Kidney epithelial cell (primary cell): Measurements from ENCODE around the gene MTIF2. TPM values are rescaled to one million over a fixed set of nuclear protein-coding genes. Genes with fewer than 3 reads are reported as not detected.
"Not testable (repeated sequence)": the region's sequence is repeated elsewhere in the genome, so short reads cannot be mapped to it uniquely, and the experiment has no call there.

Source experiments
- DNase-seq: peaks from one replicate; pipeline ENCODE4 v3.0.0-alpha.2; 2010; ENCODE audit warnings: low read depth
- H3K27me3 ChIP-seq: 2 replicates; pipeline ENCODE4 v1.6.0; 2011; ENCODE audit warnings: low read length; ENCODE audit not compliant: control insufficient read depth, insufficient read depth
- H3K36me3 ChIP-seq: 2 replicates; pipeline ENCODE4 v1.5.1; 2011; ENCODE audit warnings: low read length; ENCODE audit not compliant: control insufficient read depth, insufficient read depth
- H3K4me3 ChIP-seq: 2 replicates; pipeline ENCODE4 v1.5.1; 2011; ENCODE audit warnings: low read depth, mild to moderate bottlenecking, control low read depth, low read length
- total RNA-seq: library from RNA; depleted of rRNA; stranded (reverse); fragments of >200 nt; gene quantifications from 2 replicates; pipeline ENCODE4 v1.2.3, GENCODE V29; 2015
- TF ChIP-seq, protein P1 (sequence below): IDR thresholded peaks from 2 replicates; pipeline ENCODE4 v1.5.1; 2011; ENCODE audit warnings: mild to moderate bottlenecking, moderate library complexity, low read length, control low read depth, inconsistent platforms; ENCODE audit not compliant: insufficient read depth, poor library complexity, severe bottlenecking

The MTIF2 gene
- total RNA-seq, 1 donor from 2014 or later: 39.9 TPM

DNA sequence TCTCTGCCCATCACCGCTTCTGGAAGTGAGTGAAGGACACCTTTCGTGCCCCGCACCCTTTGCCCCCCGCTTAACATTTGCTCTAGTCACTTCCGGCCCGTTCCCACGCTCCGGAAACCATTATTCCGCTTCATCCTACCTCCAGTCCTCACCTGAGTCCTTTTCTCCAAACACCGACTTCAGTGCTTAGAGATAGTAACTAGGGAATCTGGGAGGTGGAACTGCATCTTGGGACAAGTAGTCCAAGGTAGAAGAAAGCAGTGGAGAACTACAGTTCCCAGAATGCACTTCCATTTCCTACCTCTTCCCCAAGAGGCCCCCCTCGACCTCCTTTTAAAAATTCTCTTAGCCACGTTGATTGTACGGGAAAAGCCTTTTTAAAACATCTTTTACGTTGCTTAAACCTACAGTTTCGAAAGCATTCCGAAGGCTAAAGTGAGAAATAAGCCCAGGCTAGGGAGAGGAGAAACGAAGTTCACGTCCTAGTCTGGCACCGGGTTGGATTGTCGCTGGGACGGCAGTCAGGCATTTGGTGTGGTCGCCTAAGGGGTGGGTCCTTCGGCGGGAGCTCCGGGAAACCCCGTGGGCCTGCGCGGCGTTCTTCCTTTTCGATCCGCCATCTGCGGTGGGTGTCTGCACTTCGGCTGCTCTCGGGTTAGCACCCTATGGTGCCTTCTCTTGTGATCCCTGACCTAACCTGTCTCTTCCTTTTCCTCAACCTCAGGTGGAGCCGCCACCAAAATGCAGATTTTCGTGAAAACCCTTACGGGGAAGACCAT is 36.8 kb downstream of the MTIF2 start, which contains the start of the genes CLHC1 and RPS27A:
CLHC1 (minus strand) TSS at position 210 of the 779 bp plus-strand sequence. CDS start 9,882 bp downstream, outside the sequence.
RPS27A (plus strand) TSS at position 605 of the 779 bp plus-strand sequence; CDS start at position 742, 137 bp downstream.
- peak within 1 kb of the TSS; percentile 77 for H3K4me3 ChIP-seq
- H3K36me3 ChIP-seq: peaks cover 1% of the 10 kb centered on the region
- no peaks in the 10 kb centered on the region for H3K27me3 ChIP-seq
- DNase-seq: peak; percentile 97
- TF ChIP-seq, protein P1, sequence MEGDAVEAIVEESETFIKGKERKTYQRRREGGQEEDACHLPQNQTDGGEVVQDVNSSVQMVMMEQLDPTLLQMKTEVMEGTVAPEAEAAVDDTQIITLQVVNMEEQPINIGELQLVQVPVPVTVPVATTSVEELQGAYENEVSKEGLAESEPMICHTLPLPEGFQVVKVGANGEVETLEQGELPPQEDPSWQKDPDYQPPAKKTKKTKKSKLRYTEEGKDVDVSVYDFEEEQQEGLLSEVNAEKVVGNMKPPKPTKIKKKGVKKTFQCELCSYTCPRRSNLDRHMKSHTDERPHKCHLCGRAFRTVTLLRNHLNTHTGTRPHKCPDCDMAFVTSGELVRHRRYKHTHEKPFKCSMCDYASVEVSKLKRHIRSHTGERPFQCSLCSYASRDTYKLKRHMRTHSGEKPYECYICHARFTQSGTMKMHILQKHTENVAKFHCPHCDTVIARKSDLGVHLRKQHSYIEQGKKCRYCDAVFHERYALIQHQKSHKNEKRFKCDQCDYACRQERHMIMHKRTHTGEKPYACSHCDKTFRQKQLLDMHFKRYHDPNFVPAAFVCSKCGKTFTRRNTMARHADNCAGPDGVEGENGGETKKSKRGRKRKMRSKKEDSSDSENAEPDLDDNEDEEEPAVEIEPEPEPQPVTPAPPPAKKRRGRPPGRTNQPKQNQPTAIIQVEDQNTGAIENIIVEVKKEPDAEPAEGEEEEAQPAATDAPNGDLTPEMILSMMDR: no peak

DNA sequence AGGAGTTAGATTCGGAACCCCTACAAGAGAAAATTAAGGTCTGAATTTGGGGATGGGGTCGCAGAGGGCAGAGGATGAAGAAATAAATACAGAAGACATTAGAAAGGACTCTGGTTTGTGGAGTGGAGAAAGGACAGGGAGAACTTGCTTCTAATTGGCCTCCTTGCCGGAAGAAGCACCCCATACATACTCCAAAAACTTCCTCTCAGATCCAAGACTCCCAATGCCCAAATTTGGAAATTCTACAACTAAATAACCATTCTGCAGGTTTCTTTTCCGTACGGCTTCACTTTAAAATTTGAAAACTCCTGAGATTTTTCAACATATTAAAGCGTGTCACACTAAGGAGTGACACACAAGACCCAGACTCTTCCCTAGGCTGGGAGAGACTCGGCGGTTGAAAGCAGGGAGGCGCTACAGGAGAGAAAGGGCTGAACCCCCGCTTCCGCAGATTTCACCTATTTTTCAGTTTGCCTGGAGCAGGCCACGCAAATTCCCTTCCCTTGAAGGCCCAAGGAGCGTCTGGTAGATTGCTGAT is 37.4 kb downstream of the MTIF2 start:
- Histone ChIP-seq H3K4me3 (peak overlapping the region; percentile 77), H3K36me3 (peaks cover 1% of the 10 kb centered on the region), H3K27me3 (no peaks in the 10 kb centered on the region)
- no peak for DNase-seq
- TF ChIP-seq, protein P1: no peak

DNA sequence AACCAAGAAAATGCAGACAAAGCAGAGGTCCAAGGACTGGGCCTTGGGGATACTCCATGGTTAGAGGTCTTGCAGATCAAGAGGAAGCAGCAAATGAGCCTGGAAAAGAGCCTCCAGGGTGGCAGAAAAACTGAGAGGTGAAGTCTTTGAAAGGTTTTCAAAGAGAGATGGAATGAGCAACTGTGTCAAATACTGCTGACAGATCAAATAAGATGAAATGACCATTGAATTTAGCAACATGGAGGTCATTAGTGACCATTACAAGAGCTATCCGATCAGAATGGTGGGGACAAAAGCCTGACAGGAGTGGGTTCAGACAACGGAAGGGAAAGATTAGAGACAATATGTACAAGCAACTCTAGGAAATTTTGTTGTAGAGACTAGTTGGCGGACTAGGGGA is 38.5 kb downstream of the MTIF2 start:
- H3K4me3 ChIP-seq: no peak overlapping the region
- no peaks in the 10 kb centered on the region for H3K27me3 ChIP-seq
- H3K36me3 ChIP-seq: no peaks in the 10 kb centered on the region
- TF ChIP-seq, protein P1: no peak
- no peak for DNase-seq

DNA sequence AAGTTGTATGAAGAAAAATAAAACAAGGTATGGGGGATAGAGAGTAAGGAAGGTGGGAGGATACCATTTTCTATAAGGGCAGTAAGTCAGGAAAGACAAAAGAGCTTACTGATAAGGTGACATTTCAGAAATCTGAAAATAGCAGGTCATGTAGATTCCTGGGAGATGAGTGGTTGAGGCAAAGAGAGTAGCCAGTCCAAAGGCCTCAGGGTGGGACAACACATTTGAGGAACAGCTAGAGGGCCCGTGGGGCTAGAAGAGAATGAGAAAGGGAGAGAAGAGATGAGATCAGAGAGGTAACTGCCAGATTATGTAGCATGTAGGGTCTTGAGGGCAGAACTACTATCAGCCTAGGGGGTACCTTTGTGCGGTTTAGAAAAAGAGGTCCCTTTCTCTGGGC is 39.8 kb downstream of the MTIF2 start:
- TF ChIP-seq, protein P1: no peak
- Histone ChIP-seq H3K36me3 (no peaks in the 10 kb centered on the region), H3K4me3 (no peak overlapping the region), H3K27me3 (no peaks in the 10 kb centered on the region)
- DNase-seq: no peak

DNA sequence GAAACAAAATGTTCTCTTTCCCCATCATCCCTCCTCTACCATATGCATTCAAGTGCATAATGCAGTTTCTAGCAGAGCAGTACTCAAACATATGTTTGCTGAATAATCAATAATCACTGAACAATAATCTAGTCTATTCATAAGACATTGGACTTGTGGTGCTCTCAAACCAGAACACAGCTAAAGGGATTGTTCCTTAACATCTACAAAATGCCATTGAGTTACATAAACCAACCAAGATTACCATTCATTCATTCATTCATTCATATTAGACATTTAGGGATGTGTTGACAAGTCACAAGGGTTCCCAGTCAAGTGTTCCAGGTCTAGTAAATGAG is 40.8 kb downstream of the MTIF2 start:
- TF ChIP-seq, protein P1: no peak
- Histone ChIP-seq H3K36me3 (no peaks in the 10 kb centered on the region), H3K27me3 (no peaks in the 10 kb centered on the region), H3K4me3 (no peak overlapping the region)
- DNase-seq: no peak

DNA sequence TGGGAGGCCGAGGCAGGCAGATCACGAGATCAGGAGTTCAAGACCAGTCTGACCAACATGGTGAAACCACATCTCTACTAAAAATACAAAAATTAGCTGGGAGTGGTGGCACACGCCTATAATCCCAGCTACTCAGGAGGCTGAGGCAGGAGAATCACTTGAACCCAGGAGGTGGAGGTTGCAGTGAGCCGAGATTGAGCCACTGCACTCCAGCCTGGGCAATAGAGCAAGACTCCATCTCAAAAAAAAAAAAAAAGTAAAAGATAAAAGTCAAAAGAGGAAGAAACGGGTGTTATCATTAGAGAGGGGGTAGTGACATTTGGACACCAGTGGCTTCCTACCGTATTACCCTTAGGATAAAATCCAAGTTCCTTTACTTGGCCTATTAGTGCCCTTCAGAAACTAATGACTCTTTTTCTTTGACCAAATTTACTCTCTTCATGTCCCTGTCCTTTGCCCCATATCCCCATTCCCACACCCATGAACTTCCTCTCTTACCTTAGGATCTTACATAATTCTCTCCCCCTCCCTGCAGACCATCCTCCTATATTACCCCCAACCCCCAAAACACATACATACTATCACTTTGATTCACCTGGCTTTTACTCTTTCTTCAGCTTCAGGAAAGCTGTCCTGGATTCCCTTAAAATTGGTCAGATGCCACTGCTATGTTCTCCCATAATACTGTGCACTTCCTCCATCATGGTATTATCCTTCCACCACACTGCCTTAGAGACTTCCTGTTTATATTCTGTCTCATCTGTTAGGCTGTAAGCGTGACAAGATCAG is 41.4 kb downstream of the MTIF2 start:
- not testable (repeated sequence) for H3K4me3 ChIP-seq, H3K36me3 ChIP-seq, DNase-seq, H3K27me3 ChIP-seq
